Measurements from ENCODE around the gene SMURF1. TPM values are rescaled to one million over a fixed set of nuclear protein-coding genes. Genes with fewer than 3 reads are reported as not detected.
A peak's percentile ranks its signal among the peaks of the same experiment; 100 is the strongest.
"Not testable (repeated sequence)": the region's sequence is repeated elsewhere in the genome, so short reads cannot be mapped to it uniquely, and the experiment has no call there.

Gene SMURF1
- total RNA-seq, 1 donor, result 9.2 TPM

GRCh38 chr7:99061001-99061776 lies 82.7 kb downstream of the SMURF1 start:
- DNase-seq (ENCODE audit: low read depth in 2 of 3, low spot score in 2 of 3), result peak in 1 of 3 donors; percentile 41

GRCh38 chr7:99054781-99055180 lies 89.1 kb downstream of the SMURF1 start:
- no peak for DNase-seq (ENCODE audit: low read depth in 2 of 3, low spot score in 2 of 3)

GRCh38 chr7:99050971-99051370 lies 92.9 kb downstream of the SMURF1 start:
- DNase-seq (ENCODE audit: low read depth in 2 of 3, low spot score in 2 of 3), result no peak

GRCh38 chr7:99047526-99048077 lies 96.3 kb downstream of the SMURF1 start:
- no peak for DNase-seq (ENCODE audit: low read depth in 2 of 3, low spot score in 2 of 3)

- no peak for DNase-seq (ENCODE audit: low read depth in 2 of 3, low spot score in 2 of 3)
Observed at GRCh38 chr7:99046722-99047121, 97.2 kb downstream of the SMURF1 start.

GRCh38 chr7:99046262-99046661 lies 97.6 kb downstream of the SMURF1 start:
- not testable (repeated sequence) for DNase-seq (ENCODE audit: low read depth in 2 of 3, low spot score in 2 of 3)

- not testable (repeated sequence) for DNase-seq (ENCODE audit: low read depth in 2 of 3, low spot score in 2 of 3)
Observed at GRCh38 chr7:99044858-99045257, 99.0 kb downstream of the SMURF1 start.

GRCh38 chr7:99042957-99043356 lies 101.0 kb downstream of the SMURF1 start:
- no peak for DNase-seq (ENCODE audit: low read depth in 2 of 3, low spot score in 2 of 3)

GRCh38 chr7:99041526-99041925 lies 102.4 kb downstream of the SMURF1 start:
- no peak for DNase-seq (ENCODE audit: low read depth in 2 of 3, low spot score in 2 of 3)

- DNase-seq (ENCODE audit: low read depth in 2 of 3, low spot score in 2 of 3), result peak; percentile 34 to 84 (median 62)
Observed at GRCh38 chr7:99040104-99040958, 103.6 kb downstream of the SMURF1 start.

- DNase-seq (ENCODE audit: low read depth in 2 of 3, low spot score in 2 of 3), result no peak
Observed at GRCh38 chr7:99039384-99039891, 104.5 kb downstream of the SMURF1 start.

GRCh38 chr7:99038086-99038855 lies 105.6 kb downstream of the SMURF1 start:
- DNase-seq (ENCODE audit: low read depth in 2 of 3, low spot score in 2 of 3), result no peak

- no peak for DNase-seq (ENCODE audit: low read depth in 2 of 3, low spot score in 2 of 3)
Observed at GRCh38 chr7:99037327-99037940, 106.5 kb downstream of the SMURF1 start.

GRCh38 chr7:99036546-99037111 lies 107.3 kb downstream of the SMURF1 start:
- no peak for DNase-seq (ENCODE audit: low read depth in 2 of 3, low spot score in 2 of 3)

GRCh38 chr7:99035723-99036545 lies 108.0 kb downstream of the SMURF1 start:
- DNase-seq (ENCODE audit: low read depth in 2 of 3, low spot score in 2 of 3), result no peak

GRCh38 chr7:99034932-99035722 lies 108.8 kb downstream of the SMURF1 start:
- DNase-seq (ENCODE audit: low read depth in 2 of 3, low spot score in 2 of 3), result no peak

GRCh38 chr7:99033765-99034164 lies 110.1 kb downstream of the SMURF1 start:
- no peak for DNase-seq (ENCODE audit: low read depth in 2 of 3, low spot score in 2 of 3)

GRCh38 chr7:99032928-99033327 lies 111.0 kb downstream of the SMURF1 start:
- DNase-seq (ENCODE audit: low read depth in 2 of 3, low spot score in 2 of 3), result no peak
